SK-N-SH (cell line): ENCODE measurements around the gene AKR1C1.

Source experiments
- MAX ChIP-seq: IDR thresholded peaks from 2 replicates; pipeline ENCODE4 v1.4.0; 2012; ENCODE audit warnings: low read depth
- TAF1 ChIP-seq: IDR thresholded peaks from 2 replicates; pipeline ENCODE4 v1.6.1; 2012; ENCODE audit warnings: low read depth, mild to moderate bottlenecking, low read length, moderate library complexity, borderline replicate concordance

GRCh38 chr10:4953405-4953804 lies 9.8 kb upstream of the AKR1C1 start:
- TF ChIP-seq MAX (no peak), TAF1 (no peak)
